GM18502 (cell line): ENCODE results near the gene SLX9.

Experiments used
- ATAC-seq: cut with Tn5 transposase; IDR thresholded peaks from one replicate; pipeline ENCODE4 v1.9.1; 2021; ENCODE audit warnings: mild to moderate bottlenecking; ENCODE audit not compliant: unreplicated experiment, poor library complexity

Gene SLX9

DNA sequence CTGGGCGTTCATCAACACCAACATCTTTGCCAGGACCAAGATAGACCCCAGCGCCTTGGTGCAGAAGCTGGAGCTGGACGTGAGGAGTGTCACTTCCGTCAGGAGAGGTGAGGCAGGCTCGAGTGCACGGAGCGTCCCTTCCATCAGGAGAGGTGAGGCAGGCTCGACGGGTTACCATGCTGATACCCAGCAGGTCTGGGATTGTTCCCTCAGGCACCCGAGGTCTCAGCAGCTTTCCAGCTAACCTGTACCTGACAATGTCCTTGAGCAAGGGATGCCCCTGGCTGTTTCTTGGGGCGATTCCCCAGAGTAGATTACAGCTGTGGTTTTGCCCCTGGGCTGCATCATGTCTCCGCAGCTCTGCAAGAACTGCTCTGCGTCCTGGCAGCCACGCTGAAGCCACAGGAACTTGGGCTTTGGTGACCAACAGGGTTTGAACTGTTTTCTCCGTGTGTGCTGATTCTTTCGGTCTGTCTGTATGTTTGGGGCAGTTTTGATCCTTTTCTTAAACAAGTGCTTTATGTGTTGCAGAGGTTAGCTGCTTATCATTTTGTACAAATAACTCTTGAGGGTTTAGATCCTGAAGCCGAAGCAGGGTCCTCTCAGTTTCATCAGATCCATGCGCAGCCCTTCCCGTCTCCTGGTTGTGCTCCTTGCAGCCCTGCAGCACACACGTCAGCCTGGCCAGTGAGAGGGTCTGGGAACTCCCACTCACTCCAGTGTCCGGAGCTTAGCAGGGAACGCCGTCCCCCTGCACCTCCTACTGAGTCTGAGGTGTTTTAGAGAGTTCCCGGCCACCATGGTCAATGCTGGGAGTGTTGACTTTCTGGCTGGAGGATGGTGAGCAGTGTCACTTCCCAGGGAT is 4.1 kb downstream of the SLX9 start:
- no peak for ATAC-seq

DNA sequence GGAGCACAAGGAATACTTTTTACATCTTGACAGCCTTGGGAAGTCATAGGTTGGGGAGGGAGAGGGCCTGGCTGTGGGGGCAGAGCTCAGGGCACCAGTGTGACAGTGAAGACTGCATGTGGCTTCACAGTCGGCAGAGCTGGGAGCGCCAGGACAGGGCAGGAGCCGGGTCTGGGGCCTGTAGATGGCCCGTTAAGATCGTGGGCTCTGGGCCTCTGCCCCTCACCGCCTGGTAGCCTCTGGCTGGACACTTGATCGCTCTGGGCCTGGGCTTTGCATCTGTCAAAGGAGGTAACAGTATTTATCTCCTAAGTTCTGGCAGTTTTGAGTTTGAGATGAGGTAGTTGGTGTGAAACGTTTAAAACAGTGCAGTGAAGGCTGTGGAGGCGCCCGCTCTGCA is 4.8 kb downstream of the SLX9 start:
- ATAC-seq: no peak

GRCh38 chr21:44946254-44947041 is 6.6 kb downstream of the SLX9 start:
- ATAC-seq: no peak

DNA sequence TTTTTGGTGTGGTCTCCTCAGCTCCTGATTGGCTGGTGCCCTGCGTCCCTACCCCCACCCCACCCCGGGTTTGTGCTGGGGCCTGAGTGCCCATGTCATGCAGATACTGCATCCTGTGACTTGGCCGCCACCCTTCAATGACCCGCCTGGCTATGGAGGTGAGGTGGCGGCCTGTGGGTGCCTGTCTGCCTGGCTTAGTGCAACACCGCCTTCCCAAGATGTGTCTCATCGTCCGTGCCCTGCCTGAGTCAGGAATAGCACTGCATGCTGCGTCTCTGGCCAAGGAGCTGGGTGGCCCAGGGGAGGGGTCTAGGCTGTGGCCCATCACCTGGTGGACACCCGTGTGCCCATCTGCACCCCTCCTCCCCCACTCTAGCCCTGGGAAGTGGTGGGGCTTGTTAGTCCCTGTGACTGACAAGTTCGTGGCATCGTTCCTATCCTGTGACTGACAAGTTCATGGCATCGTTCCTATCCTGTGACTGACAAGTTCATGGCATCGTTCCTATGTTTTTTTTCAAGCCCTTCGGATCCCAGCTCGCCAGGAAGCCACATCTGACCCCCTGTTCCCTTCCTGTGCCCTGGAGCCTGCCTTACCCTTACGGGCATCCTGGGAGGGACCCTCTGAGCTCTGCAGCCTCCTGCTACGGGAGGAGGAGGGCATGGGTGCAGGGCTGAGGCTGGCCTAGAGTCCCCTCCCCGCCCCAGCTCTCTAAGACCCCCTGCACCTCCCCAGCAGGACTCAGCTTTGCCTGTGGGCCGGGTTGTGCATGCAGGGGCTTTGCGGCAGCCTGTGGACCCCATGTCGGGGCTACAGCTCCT is 7.5 kb downstream of the SLX9 start:
- ATAC-seq: no peak

- ATAC-seq: no peak
Observed at GRCh38 chr21:44947930-44948331, 8.1 kb downstream of the SLX9 start.

GRCh38 chr21:44948426-44949120 is 8.7 kb downstream of the SLX9 start:
- ATAC-seq: no peak

DNA sequence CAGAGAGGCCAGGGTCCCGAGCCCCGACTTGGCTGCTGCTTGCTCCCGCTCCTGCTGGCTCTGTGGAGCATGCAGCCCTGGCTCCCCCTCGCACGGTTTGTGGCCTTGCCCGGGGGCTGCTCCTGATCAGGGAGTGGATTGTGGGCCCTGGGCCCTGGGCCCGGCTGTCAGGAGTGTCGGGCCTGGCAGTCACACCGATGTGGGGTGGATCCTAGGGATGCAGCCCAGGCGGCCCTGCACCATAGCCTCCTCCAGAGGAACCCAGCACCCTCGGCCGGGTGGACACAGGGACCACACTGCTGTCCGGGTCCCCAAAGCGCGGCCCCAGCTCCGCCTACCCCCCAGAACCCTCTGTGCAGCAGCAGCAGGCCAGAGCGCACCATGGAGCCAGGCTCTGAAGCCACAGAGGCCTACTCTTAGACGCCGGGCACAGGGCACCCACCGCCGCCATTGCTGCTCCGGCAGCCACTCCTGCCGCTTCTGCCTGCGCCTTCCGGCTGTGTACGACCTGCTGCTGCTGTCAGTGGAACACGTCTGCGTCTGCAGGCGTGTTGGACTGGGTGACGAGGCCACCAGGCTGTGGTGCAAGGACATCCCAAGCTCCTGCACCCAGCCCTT is 9.4 kb downstream of the SLX9 start:
- no peak for ATAC-seq

DNA sequence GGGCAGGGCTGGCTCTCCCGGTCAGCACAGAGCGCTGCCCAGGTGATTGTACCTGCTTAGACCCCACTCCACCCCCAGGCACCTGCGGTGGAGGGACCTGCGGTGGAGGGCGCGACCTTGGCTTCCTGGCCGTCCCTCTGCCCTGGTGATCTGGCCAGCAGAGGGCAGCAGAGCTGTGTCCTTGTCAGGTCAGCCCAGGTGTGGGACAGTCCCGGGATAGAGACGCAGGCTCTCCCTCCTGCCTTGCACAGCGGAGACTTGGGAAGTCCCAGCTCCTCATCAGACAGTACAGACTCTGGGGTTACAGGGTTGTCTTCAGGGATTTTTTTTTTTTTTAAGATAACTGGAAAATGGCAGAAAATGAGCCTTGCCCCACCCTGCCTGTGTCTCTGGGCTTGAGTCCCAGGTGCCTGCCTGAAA is 10.0 kb downstream of the SLX9 start:
- ATAC-seq: peak; percentile 48

- no peak for ATAC-seq
Observed at GRCh38 chr21:44950351-44950750, 10.5 kb downstream of the SLX9 start.

- ATAC-seq: no peak
Observed at GRCh38 chr21:44951186-44951915, 11.5 kb downstream of the SLX9 start.

- ATAC-seq: no peak
Observed at GRCh38 chr21:44952116-44952928, 12.5 kb downstream of the SLX9 start.

DNA sequence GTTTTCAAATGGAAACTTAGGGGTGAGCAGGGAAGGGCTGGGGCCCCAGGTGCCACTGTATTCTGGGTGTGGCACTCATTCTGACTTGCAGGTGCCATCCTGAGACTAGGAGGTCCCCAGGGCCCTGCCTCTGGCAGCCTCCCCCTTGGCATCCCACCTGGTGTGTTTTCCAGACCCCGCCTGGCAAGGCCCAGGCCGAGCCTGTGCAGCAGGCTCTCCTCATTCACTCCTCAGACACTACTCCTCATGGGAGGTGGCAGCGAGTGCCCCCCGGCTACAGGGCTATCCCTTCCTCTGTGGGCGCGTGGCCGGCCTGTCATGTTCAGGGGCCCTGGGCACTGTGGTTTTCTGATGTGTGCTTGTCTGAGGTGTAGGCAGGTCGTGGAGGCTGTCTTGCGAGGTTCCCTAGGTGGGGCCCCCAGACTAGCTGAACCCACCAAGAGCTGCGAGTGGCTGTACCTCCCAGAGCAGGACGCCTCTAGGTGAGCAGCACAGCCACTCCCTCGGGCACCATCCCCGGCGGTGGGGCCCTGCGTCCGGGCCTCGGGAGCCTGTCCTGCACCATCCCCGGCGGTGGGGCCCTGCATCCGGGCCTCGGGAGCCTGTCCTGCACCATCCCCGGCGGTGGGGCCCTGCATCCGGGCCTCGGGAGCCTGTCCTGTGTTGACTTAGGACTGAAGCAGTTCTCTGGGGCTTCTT is 13.2 kb downstream of the SLX9 start:
- ATAC-seq: no peak

- no peak for ATAC-seq
Observed at GRCh38 chr21:44953628-44954021, 13.8 kb downstream of the SLX9 start.

GRCh38 chr21:44954281-44954771 is 14.5 kb downstream of the SLX9 start:
- ATAC-seq: no peak

DNA sequence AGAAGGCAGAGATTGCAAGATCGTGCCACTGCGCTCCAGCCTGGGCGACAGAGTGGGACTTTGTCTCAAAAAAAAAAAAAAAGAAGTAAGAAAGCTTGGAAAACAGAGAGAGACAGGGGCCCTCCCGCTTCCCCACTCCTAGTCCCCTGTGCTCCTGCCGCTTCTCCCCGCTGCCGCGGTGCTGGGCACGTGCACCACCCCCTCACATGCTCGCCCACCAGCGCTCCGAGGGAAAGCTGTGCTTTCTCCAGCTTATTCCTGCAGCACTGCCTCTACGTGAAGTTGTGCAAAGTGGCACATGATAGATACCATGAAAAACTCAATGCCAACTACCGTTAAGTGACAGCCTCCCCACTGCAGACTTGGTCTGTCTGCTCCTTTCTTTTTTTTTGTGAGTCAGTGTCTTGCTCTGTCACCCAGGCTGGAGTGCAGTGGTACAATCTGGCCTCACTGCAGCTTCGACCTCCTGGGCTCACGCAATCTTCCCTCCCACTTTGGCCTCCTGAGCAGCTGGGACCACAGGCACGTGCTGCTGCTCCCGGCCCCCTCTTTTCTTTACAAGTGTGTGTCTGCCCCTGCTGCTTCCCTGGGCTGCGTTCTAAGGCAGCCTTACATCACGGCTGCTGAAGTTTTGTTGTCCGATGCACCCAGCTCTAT is 15.4 kb downstream of the SLX9 start:
- no peak for ATAC-seq

- ATAC-seq: no peak
Observed at GRCh38 chr21:44955798-44956175, 16.0 kb downstream of the SLX9 start.
